ENCODE results near the gene ZNF750. TPM values are rescaled to one million over a fixed set of nuclear protein-coding genes. Genes with fewer than 3 reads are reported as not detected.
A peak's percentile ranks its signal among the peaks of the same experiment; 100 is the strongest.

ZNF750 gene
- total and polyA plus RNA-seq, 2 of the 13 experiments (the other 11 are each of a cell fraction or from before 2014, with no cell fraction given): not detected

DNA sequence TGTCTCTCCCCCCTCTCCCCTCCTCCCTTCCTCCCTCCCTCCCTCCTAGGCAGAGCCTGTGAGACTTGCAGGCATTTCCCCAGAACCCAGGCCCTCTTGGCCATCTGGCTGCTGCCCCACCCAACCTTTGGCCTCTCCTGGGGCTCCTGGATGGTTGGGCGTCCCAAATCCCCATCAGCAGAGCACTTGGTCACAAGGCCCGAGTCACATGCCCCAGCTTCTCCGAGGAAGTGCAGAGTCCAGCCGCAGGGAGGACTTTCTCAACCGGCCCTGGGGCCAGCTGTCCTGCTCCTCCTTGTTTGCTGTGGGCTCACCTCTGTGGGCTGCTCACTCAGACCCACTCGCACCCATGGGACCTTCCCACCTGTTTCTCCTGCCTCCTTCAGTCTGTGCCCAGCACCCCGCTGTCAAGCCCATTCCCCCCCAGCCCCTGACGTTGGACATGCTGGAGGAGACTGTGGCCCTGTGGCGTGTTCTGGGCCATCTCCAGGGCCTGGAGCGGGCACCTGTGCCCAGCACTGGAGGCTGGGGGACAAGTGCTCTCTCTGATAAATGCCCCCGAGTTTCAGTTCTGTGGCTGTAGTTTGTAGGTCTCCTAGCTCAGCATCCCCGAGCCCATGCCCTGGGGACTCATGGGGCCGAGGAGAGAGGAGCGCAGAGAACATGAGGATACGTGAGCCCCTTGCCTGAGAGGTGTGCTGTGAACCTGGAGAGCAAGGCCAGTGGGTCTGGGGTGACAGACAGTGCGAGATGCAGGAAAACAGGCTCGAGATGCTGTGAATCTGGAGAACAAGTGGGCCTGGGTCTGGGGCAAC is 42.3 kb upstream of the ZNF750 start (continued):
- TF ChIP-seq USF2 (IDR thresholded peaks at IDR 0.05; ENCODE audit: low read depth, low read length) (peak; percentile 90), USF2 (CRISPR knock-in tag; IDR thresholded peaks at IDR 0.05; ENCODE audit: borderline replicate concordance) (peak; percentile 90; the same call in 1 of the 2 replicates), MXI1 (IDR thresholded peaks at IDR 0.05; ENCODE audit: borderline replicate concordance, low read depth, low read length) (0 out of 3 replicates have a peak, but pooled peaks have one; percentile 6), ZBTB7B (CRISPR knock-in tag; IDR thresholded peaks at IDR 0.05) (0 out of 2 replicates have a peak, but pooled peaks have one; percentile 34), MBD4 (IDR thresholded peaks at IDR 0.05; ENCODE audit: borderline replicate concordance, low read length) (no peak), ZNF850 (CRISPR knock-in tag; conservative IDR thresholded peaks at IDR 0.05) (no peak), KLF9 (CRISPR knock-in tag; IDR thresholded peaks at IDR 0.05; ENCODE audit: low read depth) (no peak), ZNF367 (CRISPR knock-in tag; IDR thresholded peaks at IDR 0.05; ENCODE audit: borderline replicate concordance) (no peak), SP1 (IDR thresholded peaks at IDR 0.05) (no peak), SP1 (CRISPR knock-in tag; IDR thresholded peaks at IDR 0.05) (no peak), ZNF687 (CRISPR knock-in tag; IDR thresholded peaks at IDR 0.05) (peak; percentile 94), ZNF12 (CRISPR knock-in tag; IDR thresholded peaks at IDR 0.05) (no peak), ZNF446 (CRISPR knock-in tag; IDR thresholded peaks at IDR 0.05) (no peak), ZNF34 (CRISPR knock-in tag; IDR thresholded peaks at IDR 0.05; ENCODE audit: borderline replicate concordance) (no peak), FUBP1 (CRISPR knock-in tag; IDR thresholded peaks at IDR 0.05; ENCODE audit: borderline replicate concordance) (no peak), CERS6 (CRISPR knock-in tag; IDR thresholded peaks at IDR 0.05) (no peak), GTF3A (CRISPR knock-in tag; conservative IDR thresholded peaks at IDR 0.05) (no peak), ZNF747 (CRISPR knock-in tag; IDR thresholded peaks at IDR 0.05; ENCODE audit: borderline replicate concordance) (no peak)
- TF ChIP-seq, protein P1, sequence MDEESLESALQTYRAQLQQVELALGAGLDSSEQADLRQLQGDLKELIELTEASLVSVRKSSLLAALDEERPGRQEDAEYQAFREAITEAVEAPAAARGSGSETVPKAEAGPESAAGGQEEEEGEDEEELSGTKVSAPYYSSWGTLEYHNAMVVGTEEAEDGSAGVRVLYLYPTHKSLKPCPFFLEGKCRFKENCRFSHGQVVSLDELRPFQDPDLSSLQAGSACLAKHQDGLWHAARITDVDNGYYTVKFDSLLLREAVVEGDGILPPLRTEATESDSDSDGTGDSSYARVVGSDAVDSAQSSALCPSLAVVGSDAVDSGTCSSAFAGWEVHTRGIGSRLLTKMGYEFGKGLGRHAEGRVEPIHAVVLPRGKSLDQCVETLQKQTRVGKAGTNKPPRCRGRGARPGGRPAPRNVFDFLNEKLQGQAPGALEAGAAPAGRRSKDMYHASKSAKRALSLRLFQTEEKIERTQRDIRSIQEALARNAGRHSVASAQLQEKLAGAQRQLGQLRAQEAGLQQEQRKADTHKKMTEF (CRISPR knock-in tag; IDR thresholded peaks at IDR 0.05): no peak; the same call in 1 of the 2 replicates
